K562 (cell line): ENCODE data around the gene LMBR1. TPM values are rescaled to one million over a fixed set of nuclear protein-coding genes. Genes with fewer than 3 reads are reported as not detected.

ENCODE experiments used
- ATAC-seq: fragments of 200-7000 bp; cut with Tn5 transposase; 3 replicates; pipeline ENCODE4 v1.9.1; 2020; ENCODE audit warnings: moderate library complexity
- BruUV-seq: library from RNA; stranded (reverse); fragments of 400-500 nt; replicated peaks from 2 replicates; lab custom pipeline; 2021; lab: Mats Ljungman, UMichigan
- CTCF ChIA-PET: fragments of 300-600 bp; formaldehyde crosslinking; extraction: SDS; loops from one replicate; lab custom pipeline; 2021; ENCODE audit warnings: low intra/inter-chr PET ratio; lab: Yijun Ruan, JAX
- POLR2A ChIA-PET: fragments of 300-600, 350-650 bp; sonication (Branson Sonifier 250); formaldehyde crosslinking; extraction: SDS; loops from one replicate; lab custom pipeline; 2021; ENCODE audit warnings: antibody characterized with exemption, inconsistent platforms; lab: Yijun Ruan, JAX
- DNase-seq, 4 experiments: peaks; one replicate each; pipeline versions ENCODE4 v3.0.0 to v3.0.0-alpha.2; 2011 to 2018; ENCODE audit warnings: low spot score in 3 of 4, mixed read lengths in 3 of 4; ENCODE audit errors: extremely low read depth in 1 of 4
- FAIRE-seq: peaks from 2 replicates; lab custom pipeline; 2011; peaks lifted over from hg19 to GRCh38; lab: Jason Lieb, UNC
- H2AFZ ChIP-seq: 2 replicates; pipeline ENCODE4 v1.6.0; 2011; ENCODE audit warnings: low read depth, low read length, control low read depth, inconsistent platforms
- H3K27ac ChIP-seq: fragments of 200-600 bp; 3 replicates; pipeline ENCODE4 v1.8.0; 2011; ENCODE audit warnings: low read depth, mild to moderate bottlenecking, control low read depth, inconsistent platforms, low read length, moderate library complexity, mixed read lengths; ENCODE audit errors: extremely low read depth
- H3K27me3 ChIP-seq, 2 experiments: fragments of 300-600 bp in 1 of 2; 2 replicates in 1 of 2; 3 replicates in 1 of 2; pipeline versions ENCODE4 v1.6.0 to v1.8.0; 2011; ENCODE audit warnings: inconsistent platforms in 2 of 2, low read length in 2 of 2, mild to moderate bottlenecking in 1 of 2, mixed read lengths in 1 of 2, moderate library complexity in 1 of 2; ENCODE audit not compliant: control insufficient read depth in 2 of 2, insufficient read depth in 2 of 2
- H3K36me3 ChIP-seq: fragments of 300-600 bp; 3 replicates; pipeline ENCODE4 v1.8.0; 2011; ENCODE audit warnings: mild to moderate bottlenecking, low read length, inconsistent platforms; ENCODE audit not compliant: control insufficient read depth, insufficient read depth
- H3K4me1 ChIP-seq, 2 experiments: fragments of 200-600 bp in 1 of 2; replicated peaks in 1 of 2; 2 replicates in 1 of 2; 3 replicates in 1 of 2; pipeline versions ENCODE4 v1.5.1 to v1.8.0; 2011; ENCODE audit warnings: inconsistent platforms in 2 of 2, low read length in 2 of 2, mild to moderate bottlenecking in 1 of 2, mixed read lengths in 1 of 2, moderate library complexity in 1 of 2; ENCODE audit not compliant: control insufficient read depth in 2 of 2, insufficient read depth in 2 of 2
- H3K4me2 ChIP-seq: 2 replicates; pipeline ENCODE4 v1.6.1; 2011; ENCODE audit warnings: low read length, control low read depth, inconsistent platforms, mixed read lengths; ENCODE audit not compliant: insufficient read depth
- H3K4me3 ChIP-seq: fragments of 200-600 bp; sonication (generic), shearing (Covaris generic); 2 replicates; pipeline ENCODE4 v1.5.1; 2016; ENCODE audit warnings: control low read depth, inconsistent platforms
- H3K79me2 ChIP-seq: fragments of 200-600 bp; 3 replicates; pipeline ENCODE4 v1.8.0; 2011; ENCODE audit warnings: low read length, inconsistent platforms; ENCODE audit not compliant: control insufficient read depth, insufficient read depth
- H3K9ac ChIP-seq, 2 experiments: 2 replicates each; pipeline versions ENCODE4 v1.6.0 to v1.6.1; 2011; ENCODE audit warnings: low read depth in 2 of 2, low read length in 2 of 2, control low read depth in 1 of 2, inconsistent platforms in 1 of 2, mild to moderate bottlenecking in 1 of 2, mixed read lengths in 1 of 2; ENCODE audit not compliant: insufficient read depth in 1 of 2
- H3K9me1 ChIP-seq: one replicate; pipeline ENCODE4 v1.6.0; 2011; ENCODE audit warnings: inconsistent platforms, mild to moderate bottlenecking, low read length, moderate library complexity; ENCODE audit not compliant: control insufficient read depth, insufficient read depth
- H3K9me3 ChIP-seq: replicated peaks from 2 replicates; pipeline ENCODE4 v1.5.1; 2011; ENCODE audit warnings: low read depth, low read length, inconsistent platforms; ENCODE audit not compliant: control insufficient read depth, insufficient read depth
- H4K20me1 ChIP-seq: replicated peaks from 2 replicates; pipeline ENCODE4 v1.6.1; 2011; ENCODE audit warnings: low read length, inconsistent platforms, mixed read lengths; ENCODE audit not compliant: control insufficient read depth, insufficient read depth
- DPF2 ChIP-seq: fragments of 450-650 bp; IDR thresholded peaks from 2 replicates; pipeline ENCODE4 v1.6.1; 2016
- MAFF ChIP-seq: IDR thresholded peaks from 2 replicates; pipeline ENCODE4 v1.6.1; 2012; ENCODE audit warnings: low read length, improper control_type of control experiment
- MBD2 ChIP-seq: sonication (generic); IDR thresholded peaks from 2 replicates; pipeline ENCODE4 v1.6.1; 2016; ENCODE audit warnings: low read depth, borderline replicate concordance
- RAD21 ChIP-seq, 2 experiments: fragments of 250-450 bp in 1 of 2; fragments of 450-650 bp in 1 of 2; sonication (Bioruptor Pico) in 1 of 2; formaldehyde crosslinking in 1 of 2; IDR thresholded peaks in 1 of 2; conservative IDR thresholded peaks in 1 of 2; 2 replicates each; pipeline versions ENCODE4 v1.4.0 to v1.8.0; 2020 to 2022; ENCODE audit warnings: mild to moderate bottlenecking in 2 of 2, moderate library complexity in 1 of 2
- RBM14 ChIP-seq: fragments of 200-400 bp; formaldehyde crosslinking; IDR thresholded peaks from 2 replicates; pipeline ENCODE4 v1.6.1; 2018; ENCODE audit warnings: low read depth, mild to moderate bottlenecking, low read length, moderate library complexity, borderline replicate concordance; ENCODE audit not compliant: insufficient read depth
- SLC30A9 ChIP-seq: fragments of 250-450 bp; sonication (Bioruptor Pico); IDR thresholded peaks from 2 replicates; pipeline ENCODE4 v1.8.0; 2022; ENCODE audit warnings: mild to moderate bottlenecking, moderate library complexity
- STAT5A ChIP-seq: IDR thresholded peaks from 2 replicates; pipeline ENCODE4 v1.6.1; 2012; ENCODE audit warnings: low read length, inconsistent platforms, borderline replicate concordance
- ZNF23 ChIP-seq: fragments of 250-450 bp; sonication (Bioruptor Pico); IDR thresholded peaks from 2 replicates; pipeline ENCODE4 v1.4.0; 2020; ENCODE audit warnings: mild to moderate bottlenecking
- ZNF76 ChIP-seq: fragments of 250-450 bp; sonication (Bioruptor Pico); IDR thresholded peaks from 2 replicates; pipeline ENCODE4 v1.4.0; 2020; ENCODE audit warnings: mild to moderate bottlenecking, moderate library complexity, borderline replicate concordance
- ZSCAN29 ChIP-seq: fragments of 450-650 bp; IDR thresholded peaks from 2 replicates; pipeline ENCODE4 v1.6.1; 2017
- WGBS: fragments of 100-300 bp; shearing (Covaris generic); methylation state at CpG from one replicate; pipeline ENCODE4 v1.1.6; 2016; ENCODE audit warnings: low coverage, mixed read lengths; ENCODE audit not compliant: insufficient coverage; ENCODE audit errors: missing lambda C conversion rate; 5-methylcytosine and 5-hydroxymethylcytosine counted together
- in situ Hi-C: fragments of 300-500 bp; cut with MboI; formaldehyde crosslinking; loops from 4 replicates; pipeline ENCODE4 v1.15.0; 2018; ENCODE audit warnings: inconsistent platforms, mixed read lengths
- intact Hi-C: fragments of 100-400 bp; cut with micrococcal nuclease; formaldehyde crosslinking; loops from 2 replicates; pipeline ENCODE4 v1.14.2; 2022
- polyA plus RNA-seq, 8 experiments: library from polyadenylated mRNA; depleted of rRNA in 4 of 8; stranded (reverse) in 5 of 8; unstranded in 3 of 8; fragments of >200 nt; fragmentation: Nextera tagmentation in 2 of 8; fragmentation: Illumina TruSeq in 1 of 8; extraction: Ambion mirVana in 2 of 8; extraction: Trizol in 1 of 8; gene quantifications; 2 replicates each; pipeline versions ENCODE4 v1.2.1 to v1.2.3, GENCODE V29; 2011 to 2014; ENCODE audit warnings: inconsistent platforms in 1 of 8, missing spikeins in 1 of 8
- total RNA-seq, 7 experiments: library from RNA; depleted of rRNA in 6 of 7; stranded (reverse); fragments of >200 nt in 6 of 7; fragmentation: Illumina TruSeq in 2 of 7; extraction: Trizol in 2 of 7; gene quantifications; 2 replicates each; pipeline versions ENCODE4 v1.2.1 to v1.2.3, GENCODE V29; 2011 to 2021; ENCODE audit warnings: low replicate concordance in 1 of 7
- TF ChIP-seq, protein P1 (sequence below), 2 experiments: IDR thresholded peaks; 2 replicates each; pipeline ENCODE4 v1.6.1; 2012; ENCODE audit warnings: improper control_type of control experiment in 2 of 2, low read depth in 2 of 2, low read length in 2 of 2, borderline replicate concordance in 1 of 2
- TF ChIP-seq, protein P2 (sequence below): fragments of 250-450 bp; sonication (Bioruptor Pico); IDR thresholded peaks from 2 replicates; pipeline ENCODE4 v1.8.0; 2022; ENCODE audit warnings: moderate library complexity, mild to moderate bottlenecking, inconsistent platforms
- TF ChIP-seq, protein P3 (sequence below): sonication (generic); formaldehyde crosslinking; IDR thresholded peaks from 2 replicates; pipeline ENCODE4 v1.8.1; 2022; ENCODE audit warnings: missing genetic modification reagents
- TF ChIP-seq, protein P4 (sequence below): sonication (generic); formaldehyde crosslinking; IDR thresholded peaks from 2 replicates; pipeline ENCODE4 v1.8.0; 2022; ENCODE audit warnings: missing genetic modification reagents, mild to moderate bottlenecking, borderline replicate concordance

The LMBR1 gene
- total and polyA plus RNA-seq, 9 of the 15 experiments (the other 6 are each of a cell fraction or from before 2014, with no cell fraction given) = 7.7 to 90.0 (median 59.9) TPM

DNA sequence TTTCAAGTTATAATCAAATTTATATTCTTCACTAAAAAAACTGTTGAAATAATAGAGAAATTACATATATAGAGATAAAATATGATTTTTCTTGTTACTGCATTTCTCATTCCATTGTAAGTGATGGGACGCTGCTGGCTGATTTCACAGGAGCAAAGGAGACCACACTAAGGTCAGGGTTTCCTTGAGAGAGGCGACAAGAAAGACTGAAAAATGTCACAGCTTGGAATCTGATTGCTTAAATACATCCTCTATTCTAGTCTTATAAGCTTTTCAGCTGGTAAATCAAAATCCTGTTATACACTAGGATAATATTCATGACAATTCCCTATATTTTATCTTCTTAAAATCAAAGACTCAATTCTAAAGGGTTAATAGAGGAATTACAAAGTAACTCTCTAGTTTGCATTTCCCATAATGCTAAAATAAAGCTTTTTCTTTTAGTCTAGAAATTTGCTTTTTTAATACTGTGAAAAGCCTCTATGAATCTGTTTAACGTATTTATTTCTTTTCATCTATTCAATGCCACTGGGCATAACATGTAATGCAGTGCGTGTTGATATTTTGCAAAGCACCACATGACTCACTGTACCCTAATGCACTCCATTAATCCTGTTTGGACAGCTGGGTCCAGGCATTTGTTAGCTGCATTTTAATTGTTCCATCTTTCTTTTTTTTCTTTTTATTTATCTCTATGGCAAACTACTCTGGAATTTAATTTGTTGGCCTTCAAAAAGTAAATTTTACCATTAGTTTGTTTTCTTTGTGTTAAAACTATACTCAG, 170.7 kb downstream of the LMBR1 start:
- intact Hi-C loops (no loop called here), in situ Hi-C loops (no loop called here)
- H3K27ac ChIP-seq = no peak overlapping the region
- no peak for FAIRE-seq
- BruUV-seq = no TSS peak
- H3K9me3 ChIP-seq = no peaks in the 10 kb centered on the region
- no peaks in the 10 kb centered on the region for H3K79me2 ChIP-seq
- TF ChIP-seq DPF2 (no peak), ZSCAN29 (no peak), MAFF (no peak), SLC30A9 (CRISPR knock-in tag) (no peak), ZNF76 (CRISPR knock-in tag) (no peak), RAD21 (CRISPR knock-in tag; conservative IDR thresholded peaks at IDR 0.05 in 1 of 2, IDR thresholded peaks at IDR 0.05 in 1 of 2) (no peak), STAT5A (no peak), MBD2 (no peak), RBM14 (no peak), ZNF23 (CRISPR knock-in tag) (no peak)
- TF ChIP-seq, protein P1, sequence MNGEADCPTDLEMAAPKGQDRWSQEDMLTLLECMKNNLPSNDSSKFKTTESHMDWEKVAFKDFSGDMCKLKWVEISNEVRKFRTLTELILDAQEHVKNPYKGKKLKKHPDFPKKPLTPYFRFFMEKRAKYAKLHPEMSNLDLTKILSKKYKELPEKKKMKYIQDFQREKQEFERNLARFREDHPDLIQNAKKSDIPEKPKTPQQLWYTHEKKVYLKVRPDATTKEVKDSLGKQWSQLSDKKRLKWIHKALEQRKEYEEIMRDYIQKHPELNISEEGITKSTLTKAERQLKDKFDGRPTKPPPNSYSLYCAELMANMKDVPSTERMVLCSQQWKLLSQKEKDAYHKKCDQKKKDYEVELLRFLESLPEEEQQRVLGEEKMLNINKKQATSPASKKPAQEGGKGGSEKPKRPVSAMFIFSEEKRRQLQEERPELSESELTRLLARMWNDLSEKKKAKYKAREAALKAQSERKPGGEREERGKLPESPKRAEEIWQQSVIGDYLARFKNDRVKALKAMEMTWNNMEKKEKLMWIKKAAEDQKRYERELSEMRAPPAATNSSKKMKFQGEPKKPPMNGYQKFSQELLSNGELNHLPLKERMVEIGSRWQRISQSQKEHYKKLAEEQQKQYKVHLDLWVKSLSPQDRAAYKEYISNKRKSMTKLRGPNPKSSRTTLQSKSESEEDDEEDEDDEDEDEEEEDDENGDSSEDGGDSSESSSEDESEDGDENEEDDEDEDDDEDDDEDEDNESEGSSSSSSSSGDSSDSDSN (IDR thresholded peaks at IDR 0.05; ENCODE audit: borderline replicate concordance in 1 of 2, low read depth in 2 of 2, low read length in 2 of 2) = no peak
- TF ChIP-seq, protein P2, sequence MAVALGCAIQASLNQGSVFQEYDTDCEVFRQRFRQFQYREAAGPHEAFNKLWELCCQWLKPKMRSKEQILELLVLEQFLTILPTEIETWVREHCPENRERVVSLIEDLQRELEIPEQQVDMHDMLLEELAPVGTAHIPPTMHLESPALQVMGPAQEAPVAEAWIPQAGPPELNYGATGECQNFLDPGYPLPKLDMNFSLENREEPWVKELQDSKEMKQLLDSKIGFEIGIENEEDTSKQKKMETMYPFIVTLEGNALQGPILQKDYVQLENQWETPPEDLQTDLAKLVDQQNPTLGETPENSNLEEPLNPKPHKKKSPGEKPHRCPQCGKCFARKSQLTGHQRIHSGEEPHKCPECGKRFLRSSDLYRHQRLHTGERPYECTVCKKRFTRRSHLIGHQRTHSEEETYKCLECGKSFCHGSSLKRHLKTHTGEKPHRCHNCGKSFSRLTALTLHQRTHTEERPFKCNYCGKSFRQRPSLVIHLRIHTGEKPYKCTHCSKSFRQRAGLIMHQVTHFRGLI = no peak
- TF ChIP-seq, protein P3, sequence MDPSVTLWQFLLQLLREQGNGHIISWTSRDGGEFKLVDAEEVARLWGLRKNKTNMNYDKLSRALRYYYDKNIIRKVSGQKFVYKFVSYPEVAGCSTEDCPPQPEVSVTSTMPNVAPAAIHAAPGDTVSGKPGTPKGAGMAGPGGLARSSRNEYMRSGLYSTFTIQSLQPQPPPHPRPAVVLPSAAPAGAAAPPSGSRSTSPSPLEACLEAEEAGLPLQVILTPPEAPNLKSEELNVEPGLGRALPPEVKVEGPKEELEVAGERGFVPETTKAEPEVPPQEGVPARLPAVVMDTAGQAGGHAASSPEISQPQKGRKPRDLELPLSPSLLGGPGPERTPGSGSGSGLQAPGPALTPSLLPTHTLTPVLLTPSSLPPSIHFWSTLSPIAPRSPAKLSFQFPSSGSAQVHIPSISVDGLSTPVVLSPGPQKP (CRISPR knock-in tag) = no peak
- TF ChIP-seq, protein P4, sequence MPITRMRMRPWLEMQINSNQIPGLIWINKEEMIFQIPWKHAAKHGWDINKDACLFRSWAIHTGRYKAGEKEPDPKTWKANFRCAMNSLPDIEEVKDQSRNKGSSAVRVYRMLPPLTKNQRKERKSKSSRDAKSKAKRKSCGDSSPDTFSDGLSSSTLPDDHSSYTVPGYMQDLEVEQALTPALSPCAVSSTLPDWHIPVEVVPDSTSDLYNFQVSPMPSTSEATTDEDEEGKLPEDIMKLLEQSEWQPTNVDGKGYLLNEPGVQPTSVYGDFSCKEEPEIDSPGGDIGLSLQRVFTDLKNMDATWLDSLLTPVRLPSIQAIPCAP (CRISPR knock-in tag) = no peak
- H3K4me1 ChIP-seq = no peaks in the 10 kb centered on the region
- H3K9ac ChIP-seq = no peak overlapping the region
- ChIA-PET CTCF (no interaction called here), POLR2A (interaction anchor here (1.2 to 1.7 kb wide), 3 partner anchors 19 to 37 kb away, joined by 3 to 4 read pairs (median 3); no protein-coding TSS in a partner anchor)
- no peak overlapping the region for H2AFZ ChIP-seq
- H3K9me1 ChIP-seq = no peaks in the 10 kb centered on the region
- no peak for DNase-seq
- H3K27me3 ChIP-seq = no peaks in the 10 kb centered on the region
- H4K20me1 ChIP-seq = no peaks in the 10 kb centered on the region
- H3K36me3 ChIP-seq = peaks cover 7% of the 10 kb centered on the region; the same call in 1 of the 3 replicates
- WGBS = 90% methylated on average over 4 of the region's 4 CpGs
- no peak overlapping the region for H3K4me2 ChIP-seq
- ATAC-seq = no peak
- H3K4me3 ChIP-seq = no peak overlapping the region
